Adrenal gland (tissue), 12 donors: ENCODE results near the gene PTPRF. TPM values are rescaled to one million over a fixed set of nuclear protein-coding genes. Genes with fewer than 3 reads are reported as not detected.

ENCODE experiments used
- DNase-seq, 7 donors: peaks; one replicate each; pipeline ENCODE4 v3.0.0-alpha.2; 2019 to 2020
- H3K27ac ChIP-seq, 5 donors: fragments of 200-600 bp; sonication (generic) in 4 of 5; 1 replicate in 3 of 5; 2 replicates in 2 of 5; pipeline versions ENCODE4 v1.5.1 to v1.8.0; 2016 to 2020; ENCODE audit warnings: mild to moderate bottlenecking in 1 of 5
- H3K27me3 ChIP-seq: fragments of 200-600 bp; 2 replicates; pipeline ENCODE4 v1.8.0; 2021
- H3K36me3 ChIP-seq, 2 donors: fragments of 200-600 bp; replicated peaks in 1 of 2; 1 replicate in 1 of 2; 2 replicates in 1 of 2; pipeline versions ENCODE4 v1.5.1 to v1.8.0; 2018 to 2022
- H3K4me1 ChIP-seq, 2 donors: fragments of 200-600 bp; replicated peaks in 1 of 2; 1 replicate in 1 of 2; 2 replicates in 1 of 2; pipeline versions ENCODE4 v1.5.1 to v1.8.0; 2018 to 2021
- H3K4me3 ChIP-seq, 4 donors: fragments of 200-600 bp; sonication (generic) in 3 of 4; one replicate each; pipeline ENCODE4 v1.5.1; 2016 to 2018
- H3K9me3 ChIP-seq, 3 donors: fragments of 200-600 bp; sonication (generic) in 1 of 3; replicated peaks in 1 of 3; 1 replicate in 2 of 3; 2 replicates in 1 of 3; pipeline versions ENCODE4 v1.5.1 to v1.8.0; 2016 to 2021
- POLR2A ChIP-seq, 2 donors: fragments of 450-650 bp; IDR thresholded peaks; one replicate each; pipeline ENCODE4 v1.6.1; 2017; ENCODE audit warnings: antibody characterized with exemption in 2 of 2, mild to moderate bottlenecking in 2 of 2, moderate library complexity in 1 of 2
- WGBS, 4 donors: extraction: QIAGEN DNeasy Blood & Tissue Kit in 2 of 4; methylation state at CpG; one replicate each; pipeline versions ENCODE4 v1.1.5 to v1.1.7; 2013 to 2017; 5-methylcytosine and 5-hydroxymethylcytosine counted together
- intact Hi-C, 2 donors: fragments of 100-400 bp; cut with DNase I; formaldehyde crosslinking; loops; one replicate each; pipeline versions ENCODE4 v1.14.1 to v1.15.0; 2022 to 2023
- polyA plus RNA-seq, 3 donors: library from polyadenylated mRNA; stranded (reverse); fragments of 200-250 nt in 2 of 3; fragments of 350-450 nt in 1 of 3; fragmentation: Illumina TruSeq in 1 of 3; extraction: RNeasy Lipid Tissue Mini Kit (QIAGEN cat#74804) in 1 of 3; gene quantifications; one replicate each; pipeline ENCODE4 v1.2.3, GENCODE V29; 2013 to 2014
- total RNA-seq, 9 donors: library from RNA; depleted of rRNA in 4 of 9; stranded (reverse); fragments of >200 nt in 4 of 9; fragments of 120-200 nt in 1 of 9; fragmentation: NEBNext Ultra II Directional in 1 of 9; extraction: Animal tissue kit (Norgen Biotek cat#: 25700) in 1 of 9; gene quantifications; one replicate each; pipeline versions ENCODE4 v1.1.0 to v1.2.4, GENCODE V29; 2013 to 2023
- TF ChIP-seq, protein P1 (sequence below), 6 experiments: fragments of 450-650 bp in 4 of 6; fragments of 200-600 bp in 2 of 6; sonication (generic) in 1 of 6; IDR thresholded peaks; 1 replicate in 5 of 6; 2 replicates in 1 of 6; pipeline versions ENCODE4 v1.5.1 to v1.8.0; 2016 to 2021; ENCODE audit warnings: antibody characterized with exemption in 6 of 6, mild to moderate bottlenecking in 2 of 6, moderate library complexity in 1 of 6
- donor health status: healthy with polysubstance abuse.
- donor health status: Bipolar disorder and iron deficiency.
- donor health status: DM: yes; HTN: yes; CAD: no.
- donor health status: DM: no; HTN: no; CAD: no.
- donor health status: DM: no; HTN: no; CAD: no.
- donor health status: DM: yes; HTN: yes; CAD: no.

Gene PTPRF
- total and polyA plus RNA-seq, 12 donors: 9.2 to 92.0 (median 30.1) TPM

DNA sequence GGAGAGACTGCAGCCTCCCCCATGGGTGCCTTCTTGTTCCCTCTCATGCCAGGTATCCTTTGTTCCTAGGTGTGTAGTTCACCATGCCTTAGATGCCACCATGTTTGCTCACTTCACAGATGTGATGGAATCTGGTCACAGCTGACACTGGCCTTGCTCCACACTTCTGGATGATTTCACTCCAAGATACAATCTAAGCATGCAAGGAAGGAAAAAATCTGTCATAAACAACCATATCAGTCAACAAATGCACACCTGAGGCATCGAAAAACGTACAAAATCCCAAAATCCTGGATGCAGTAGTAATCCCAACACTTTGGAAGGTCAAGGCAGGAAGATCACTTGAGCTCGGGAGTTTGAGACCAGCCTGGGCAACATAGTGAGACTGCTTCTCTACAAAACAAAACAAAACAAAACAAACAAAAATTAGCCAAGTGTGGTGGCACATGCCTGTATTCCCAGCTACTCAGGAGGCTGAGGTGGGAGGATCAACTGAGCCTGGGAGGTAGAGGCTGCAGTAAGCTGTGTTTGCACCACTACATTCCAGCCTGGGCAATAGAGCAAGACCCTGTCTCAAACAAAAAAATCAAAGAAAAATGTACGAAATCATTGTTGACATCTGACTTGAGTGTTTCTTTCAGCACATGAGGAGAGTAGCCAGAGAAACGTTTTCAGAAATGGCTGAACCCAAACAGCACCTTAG lies 17.1 kb upstream of the PTPRF start:
- no peak for TF ChIP-seq POLR2A (IDR thresholded peaks at IDR 0.05)
- H3K4me3 ChIP-seq: no peak overlapping the region
- H3K27me3 ChIP-seq: peaks cover 7% of the 10 kb centered on the region
- intact Hi-C loops: no loop called here
- H3K27ac ChIP-seq: no peak overlapping the region
- no peaks in the 10 kb centered on the region for H3K36me3 ChIP-seq
- H3K9me3 ChIP-seq: no peaks in the 10 kb centered on the region
- no peak for DNase-seq
- 69 to 79% (median 75%) methylated on average over 5 of the region's 5 CpGs for WGBS, 4 donors
- H3K4me1 ChIP-seq: no peaks in the 10 kb centered on the region

DNA sequence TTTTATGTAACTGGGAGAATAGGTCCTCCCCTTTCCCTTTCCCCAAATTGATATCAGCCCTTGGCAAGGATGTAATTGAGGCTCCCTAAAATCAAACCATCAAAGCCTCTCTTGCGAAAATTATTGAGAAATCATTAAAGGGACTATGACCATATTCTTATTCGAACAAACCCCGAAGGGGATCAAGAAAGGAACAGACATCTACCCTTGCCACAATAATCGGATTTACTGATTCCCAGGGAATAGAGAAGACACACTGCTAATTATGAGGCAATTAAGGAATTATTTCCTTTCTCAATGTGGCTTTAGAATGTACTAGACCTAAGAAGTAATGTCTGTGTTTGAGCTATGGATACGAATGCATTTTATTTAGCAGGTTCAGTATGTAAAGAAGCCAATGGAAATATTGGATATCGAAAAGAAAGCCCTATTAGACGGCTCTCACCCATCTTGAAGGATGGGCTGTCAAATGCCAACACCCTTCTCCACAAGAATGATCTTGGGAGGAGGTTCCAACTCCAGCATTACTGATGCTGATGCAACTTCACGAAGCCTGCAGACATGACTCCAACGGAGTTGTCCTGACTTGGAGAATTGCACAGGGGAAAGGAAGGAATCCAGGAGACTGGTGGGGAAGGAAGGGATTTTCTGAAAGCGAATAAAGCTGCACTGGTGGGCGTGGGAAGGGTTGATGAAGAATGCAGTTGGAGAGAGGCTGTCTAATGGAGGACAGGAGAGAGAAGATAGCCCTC lies 11.6 kb upstream of the PTPRF start:
- Histone ChIP-seq H3K36me3 (no peaks in the 10 kb centered on the region), H3K4me1 (no peaks in the 10 kb centered on the region), H3K27ac (no peak overlapping the region), H3K27me3 (peaks cover 11% of the 10 kb centered on the region), H3K9me3 (no peaks in the 10 kb centered on the region), H3K4me3 (no peak overlapping the region)
- WGBS, 4 donors: 73 to 87% (median 80%) methylated on average over 11 of the region's 11 CpGs
- intact Hi-C loops: no loop called here
- TF ChIP-seq POLR2A (IDR thresholded peaks at IDR 0.05): no peak
- TF ChIP-seq, protein P1, sequence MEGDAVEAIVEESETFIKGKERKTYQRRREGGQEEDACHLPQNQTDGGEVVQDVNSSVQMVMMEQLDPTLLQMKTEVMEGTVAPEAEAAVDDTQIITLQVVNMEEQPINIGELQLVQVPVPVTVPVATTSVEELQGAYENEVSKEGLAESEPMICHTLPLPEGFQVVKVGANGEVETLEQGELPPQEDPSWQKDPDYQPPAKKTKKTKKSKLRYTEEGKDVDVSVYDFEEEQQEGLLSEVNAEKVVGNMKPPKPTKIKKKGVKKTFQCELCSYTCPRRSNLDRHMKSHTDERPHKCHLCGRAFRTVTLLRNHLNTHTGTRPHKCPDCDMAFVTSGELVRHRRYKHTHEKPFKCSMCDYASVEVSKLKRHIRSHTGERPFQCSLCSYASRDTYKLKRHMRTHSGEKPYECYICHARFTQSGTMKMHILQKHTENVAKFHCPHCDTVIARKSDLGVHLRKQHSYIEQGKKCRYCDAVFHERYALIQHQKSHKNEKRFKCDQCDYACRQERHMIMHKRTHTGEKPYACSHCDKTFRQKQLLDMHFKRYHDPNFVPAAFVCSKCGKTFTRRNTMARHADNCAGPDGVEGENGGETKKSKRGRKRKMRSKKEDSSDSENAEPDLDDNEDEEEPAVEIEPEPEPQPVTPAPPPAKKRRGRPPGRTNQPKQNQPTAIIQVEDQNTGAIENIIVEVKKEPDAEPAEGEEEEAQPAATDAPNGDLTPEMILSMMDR (IDR thresholded peaks at IDR 0.05): no peak
- no peak for DNase-seq

DNA sequence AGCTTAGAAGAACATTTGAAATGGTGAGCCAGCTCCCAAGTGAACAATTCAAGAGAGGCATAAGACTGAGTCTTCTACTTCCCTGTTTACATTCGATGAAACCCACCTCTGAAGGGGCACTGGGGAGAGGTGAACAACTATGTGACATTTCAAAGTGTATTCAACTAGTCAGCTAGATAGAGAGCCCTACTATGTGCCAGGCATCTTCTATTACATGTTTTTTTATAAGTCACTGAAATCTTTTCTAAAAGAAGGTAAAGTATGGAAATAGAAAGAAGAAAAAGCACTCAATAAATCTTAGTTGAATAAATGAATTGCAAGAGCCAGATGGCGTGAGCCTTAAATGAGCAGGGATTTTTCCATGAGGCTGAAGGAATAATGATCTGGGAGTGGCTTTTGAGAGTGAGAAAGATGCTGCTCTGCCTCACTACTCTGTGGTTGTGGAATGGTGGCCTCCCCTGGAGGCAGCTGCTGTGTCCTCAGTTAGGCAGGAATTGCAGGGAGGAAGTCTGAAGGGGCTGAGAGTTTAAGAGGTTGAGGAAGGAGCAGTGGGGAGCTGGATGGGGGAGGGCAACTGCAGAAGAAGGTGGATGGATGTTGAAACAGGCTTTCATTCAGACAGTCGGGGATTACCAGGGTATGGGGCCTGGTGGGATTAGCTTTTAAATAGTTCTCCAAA lies 10.4 kb upstream of the PTPRF start:
- Histone ChIP-seq H3K27ac (no peak overlapping the region), H3K4me1 (no peaks in the 10 kb centered on the region), H3K36me3 (no peaks in the 10 kb centered on the region), H3K4me3 (no peak overlapping the region), H3K9me3 (no peaks in the 10 kb centered on the region), H3K27me3 (peaks cover 11% of the 10 kb centered on the region)
- WGBS, 4 donors: 57 to 67% (median 62%) methylated on average over 3 of the region's 3 CpGs
- TF ChIP-seq, protein P1 (IDR thresholded peaks at IDR 0.05): no peak
- no peak for TF ChIP-seq POLR2A (IDR thresholded peaks at IDR 0.05)
- DNase-seq: no peak
- intact Hi-C loops: loop anchor here in 1 of 2 donors (10.0 kb wide), 1 partner anchor 515 kb away; the partner anchor contains the start of gene SLC6A9

DNA sequence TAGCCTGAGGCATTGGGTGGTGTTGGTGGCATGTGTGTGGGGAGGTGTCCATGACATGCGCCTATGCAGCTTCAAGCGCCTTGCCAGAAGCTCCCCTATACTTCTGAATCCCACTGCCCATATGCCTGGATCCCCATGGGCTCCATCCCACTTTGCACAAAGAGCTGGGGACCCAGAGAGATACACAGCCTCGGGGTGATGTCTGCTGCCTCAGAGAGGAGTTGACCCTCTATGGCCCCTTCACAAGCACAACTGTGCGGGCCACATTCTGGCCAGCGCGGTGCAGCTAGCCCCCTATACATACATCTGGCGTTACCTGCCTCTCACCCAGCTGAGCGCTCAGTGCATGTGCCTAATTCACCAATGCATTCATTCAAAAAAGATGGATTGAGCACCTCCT lies 9.6 kb upstream of the PTPRF start:
- no peaks in the 10 kb centered on the region for H3K4me1 ChIP-seq
- no peak for DNase-seq
- peaks cover 11% of the 10 kb centered on the region for H3K27me3 ChIP-seq
- WGBS, 4 donors: 85 to 97% (median 92%) methylated on average over 4 to 8 of the region's 8 CpGs
- no peak overlapping the region for H3K27ac ChIP-seq
- TF ChIP-seq, protein P1 (IDR thresholded peaks at IDR 0.05): no peak
- no peak for TF ChIP-seq POLR2A (IDR thresholded peaks at IDR 0.05)
- no peaks in the 10 kb centered on the region for H3K9me3 ChIP-seq
- H3K36me3 ChIP-seq: no peaks in the 10 kb centered on the region
- intact Hi-C loops: loop anchor here in 1 of 2 donors (10.0 kb wide), 1 partner anchor 514 kb away; the partner anchor contains the start of gene SLC6A9
- H3K4me3 ChIP-seq: no peak overlapping the region
